A673 (cell line): ENCODE measurements around the gene HMG20B. TPM values are rescaled to one million over a fixed set of nuclear protein-coding genes. Genes with fewer than 3 reads are reported as not detected.

Experiments
- BruUV-seq: library from RNA; stranded (reverse); fragments of 400-500 nt; replicated peaks from 2 replicates; lab custom pipeline; 2021; lab: Mats Ljungman, UMichigan
- CTCF ChIA-PET: fragments of 300-600 bp; sonication (Branson Sonifier 250); formaldehyde crosslinking; loops from one replicate; lab custom pipeline; 2022; ENCODE audit warnings: antibody characterized with exemption; lab: Charles Lee
- POLR2A ChIA-PET: fragments of 300-600 bp; sonication (Branson Sonifier 250); formaldehyde crosslinking; loops from one replicate; lab custom pipeline; 2022; ENCODE audit warnings: antibody characterized with exemption; ENCODE audit not compliant: low non-redundant PET; lab: Charles Lee
- DNase-seq: peaks from one replicate; pipeline ENCODE4 v3.0.0-alpha.2; 2015; ENCODE audit warnings: low spot score
- H3K27ac ChIP-seq: fragments of 200-600 bp; sonication (generic); 2 replicates; pipeline ENCODE4 v1.5.1; 2016; ENCODE audit warnings: mixed run types, low read depth, mild to moderate bottlenecking, mixed read lengths, antibody characterized with exemption, low read length; ENCODE audit not compliant: poor library complexity, severe bottlenecking
- H3K27me3 ChIP-seq: fragments of 200-600 bp; sonication (generic); replicated peaks from 2 replicates; pipeline ENCODE4 v1.6.1; 2017; ENCODE audit warnings: mixed run types, low read depth, mild to moderate bottlenecking, mixed read lengths, antibody characterized with exemption, low read length; ENCODE audit not compliant: insufficient read depth, poor library complexity
- H3K36me3 ChIP-seq: fragments of 200-600 bp; sonication (generic); 2 replicates; pipeline ENCODE4 v1.6.1; 2016; ENCODE audit warnings: mixed run types, mild to moderate bottlenecking, mixed read lengths, antibody characterized with exemption, low read length; ENCODE audit not compliant: insufficient read depth, poor library complexity, severe bottlenecking
- H3K4me1 ChIP-seq: fragments of 200-600 bp; sonication (generic); 2 replicates; pipeline ENCODE4 v1.6.1; 2017; ENCODE audit warnings: mixed run types, mild to moderate bottlenecking, mixed read lengths, antibody characterized with exemption, low read length; ENCODE audit not compliant: insufficient read depth, poor library complexity, severe bottlenecking
- H3K4me3 ChIP-seq: fragments of 200-600 bp; sonication (generic); 2 replicates; pipeline ENCODE4 v1.5.1; 2016; ENCODE audit warnings: low read depth, mixed run types, mild to moderate bottlenecking, mixed read lengths, low read length; ENCODE audit not compliant: poor library complexity, severe bottlenecking
- H3K9me3 ChIP-seq: fragments of 200-600 bp; sonication (generic); 2 replicates; pipeline ENCODE4 v1.6.1; 2016; ENCODE audit warnings: mixed run types, low read depth, mild to moderate bottlenecking, mixed read lengths, antibody characterized with exemption, low read length; ENCODE audit not compliant: poor library complexity, severe bottlenecking
- CTCF ChIP-seq: fragments of 300-800, 200-600 bp; sonication (generic); conservative IDR thresholded peaks from 2 replicates; pipeline ENCODE4 v1.5.1; 2017; ENCODE audit warnings: low read depth, mild to moderate bottlenecking, antibody characterized with exemption, low read length, moderate library complexity, mixed read lengths
- EZH2 ChIP-seq: fragments of 200-600 bp; sonication (generic); IDR thresholded peaks from 2 replicates; pipeline ENCODE4 v1.6.1; 2017; ENCODE audit warnings: borderline replicate concordance, low read depth, mild to moderate bottlenecking, mixed read lengths, antibody characterized with exemption, low read length; ENCODE audit not compliant: poor library complexity, severe bottlenecking
- intact Hi-C: fragments of 100-400 bp; cut with micrococcal nuclease; formaldehyde crosslinking; loops from one replicate; pipeline ENCODE4 v1.10.0; 2022; ENCODE audit not compliant: unreplicated experiment
- total RNA-seq: library from RNA; stranded (reverse); gene quantifications from 2 replicates; pipeline ENCODE4 v1.2.3, GENCODE V29; 2021

Gene HMG20B
- total RNA-seq, 1 experiment from 2014 or later: 53.9 TPM

GRCh38 chr19:3626473-3627350 lies 54.0 kb downstream of the HMG20B start, which contains the start of gene CACTIN:
TSS of gene CACTIN (minus strand) at chr19:3626790. CDS start at chr19:3626762, 28 bp downstream.
- Histone ChIP-seq H3K27ac (peak within 1 kb of the TSS; percentile 97), H3K4me1 (peaks cover 12% of the 10 kb centered on the region), H3K9me3 (no peaks in the 10 kb centered on the region), H3K27me3 (no peaks in the 10 kb centered on the region), H3K36me3 (peaks cover under 1% of the 10 kb centered on the region), H3K4me3 (peak within 1 kb of the TSS; percentile 90)
- ChIA-PET POLR2A (interaction anchor here (0.6 kb wide), 1 partner anchor 504 kb away, joined by 4 read pairs; no protein-coding TSS in a partner anchor), CTCF (no interaction called here)
- peak; percentile 99 for DNase-seq
- intact Hi-C loops: no loop called here
- BruUV-seq: no TSS peak
- TF ChIP-seq EZH2 (no peak), CTCF (0 out of 2 replicates have a peak, but pooled peaks have one; percentile 7)

- TF ChIP-seq EZH2 (no peak), CTCF (no peak)
- peaks cover 4% of the 10 kb centered on the region for H3K36me3 ChIP-seq
- H3K4me1 ChIP-seq: peaks cover 12% of the 10 kb centered on the region
- no peak for DNase-seq
- no TSS peak for BruUV-seq
- H3K9me3 ChIP-seq: no peaks in the 10 kb centered on the region
- H3K4me3 ChIP-seq: no peak overlapping the region
- ChIA-PET POLR2A (interaction anchor here (0.6 kb wide), 1 partner anchor 503 kb away, joined by 4 read pairs; no protein-coding TSS in a partner anchor), CTCF (no interaction called here)
- H3K27ac ChIP-seq: peak overlapping the region; percentile 97
- H3K27me3 ChIP-seq: no peaks in the 10 kb centered on the region
- intact Hi-C loops: no loop called here
These were observed 54.6 kb downstream of the HMG20B start for GRCh38 chr19:3627351-3627723.

Other genes with a start within 250 kb of the HMG20B start
- 112 and 122 TPM in 2 replicates for gene NFIC, start 206.4 kb upstream of the HMG20B start, total RNA-seq
- not detected in 2 replicates for gene SMIM24, start 92.4 kb upstream of the HMG20B start, total RNA-seq
- not detected in 2 replicates for gene SMIM44, start 89.5 kb upstream of the HMG20B start, total RNA-seq
- 19.0 and 22.3 TPM in 2 replicates for gene DOHH, start 72.3 kb upstream of the HMG20B start, total RNA-seq
- gene FZR1, start 66.6 kb upstream of the HMG20B start, total RNA-seq: 87.4 and 87.5 TPM in 2 replicates
- gene TEKTIP1, start 33.8 kb upstream of the HMG20B start, total RNA-seq: 4.2 and 7.7 TPM in 2 replicates
- 44.7 and 48.2 TPM in 2 replicates for gene MFSD12, start 15.4 kb upstream of the HMG20B start, total RNA-seq
- 0.34 and 1.2 TPM in 2 replicates for gene GIPC3, start 12.5 kb downstream of the HMG20B start, total RNA-seq
- gene TBXA2R, start 33.9 kb downstream of the HMG20B start, total RNA-seq: 0.56 and 0.70 TPM in 2 replicates
- gene CACTIN, start 53.8 kb downstream of the HMG20B start, total RNA-seq: 35.9 and 36.3 TPM in 2 replicates
- gene PIP5K1C, start 127.5 kb downstream of the HMG20B start, total RNA-seq: 35.5 and 36.8 TPM in 2 replicates
- 0.63 TPM in 1 of 2 replicates, not detected in the other for gene TJP3, start 135.4 kb downstream of the HMG20B start, total RNA-seq
- 30.0 and 32.6 TPM in 2 replicates for gene APBA3, start 188.7 kb downstream of the HMG20B start, total RNA-seq
- 47.2 and 51.3 TPM in 2 replicates for gene MRPL54, start 189.7 kb downstream of the HMG20B start, total RNA-seq
- gene RAX2, start 199.3 kb downstream of the HMG20B start, total RNA-seq: not detected in 2 replicates
- gene MATK, start 213.4 kb downstream of the HMG20B start, total RNA-seq: 2.0 and 3.5 TPM in 2 replicates